NCI-H1105 (cell line): Measurements from ENCODE around the gene GHRL.

Experiments
- DNase-seq: peaks from one replicate; lab custom pipeline; 2025; lab: John Stamatoyannopoulos, UW

GHRL gene

GRCh38 chr3:10292505-10293419 is at the start of gene GHRL:
GHRL (minus strand) TSS chr3:10292947; CDS start chr3:10290180, 2,767 bp downstream.
- DNase-seq: no peak

DNA sequence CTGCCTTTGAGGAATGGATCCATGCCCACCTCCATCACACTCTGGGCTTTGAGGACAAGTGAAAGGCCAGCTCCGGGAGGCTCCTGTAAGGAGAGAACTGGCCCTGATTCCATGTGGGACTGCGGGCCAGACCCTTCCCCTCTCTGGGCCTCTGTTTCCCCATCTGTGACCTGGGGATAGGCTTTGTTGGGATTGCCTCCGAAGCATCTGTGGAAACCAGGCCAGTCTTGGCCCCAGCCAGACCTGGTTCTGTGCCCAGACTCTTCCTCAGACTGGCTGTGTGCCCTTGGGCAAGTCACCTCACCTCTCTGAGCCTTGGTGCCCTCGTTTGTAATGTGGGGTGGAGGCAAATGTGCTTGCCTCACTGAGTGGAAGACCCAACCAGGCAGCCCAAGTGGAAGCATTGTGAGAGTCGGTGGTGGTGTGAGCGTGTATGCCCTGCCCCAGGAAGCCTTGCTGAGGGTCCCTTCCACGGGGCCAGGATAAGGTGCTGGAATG is 49.2 kb upstream of the GHRL start:
- DNase-seq: no peak

DNA sequence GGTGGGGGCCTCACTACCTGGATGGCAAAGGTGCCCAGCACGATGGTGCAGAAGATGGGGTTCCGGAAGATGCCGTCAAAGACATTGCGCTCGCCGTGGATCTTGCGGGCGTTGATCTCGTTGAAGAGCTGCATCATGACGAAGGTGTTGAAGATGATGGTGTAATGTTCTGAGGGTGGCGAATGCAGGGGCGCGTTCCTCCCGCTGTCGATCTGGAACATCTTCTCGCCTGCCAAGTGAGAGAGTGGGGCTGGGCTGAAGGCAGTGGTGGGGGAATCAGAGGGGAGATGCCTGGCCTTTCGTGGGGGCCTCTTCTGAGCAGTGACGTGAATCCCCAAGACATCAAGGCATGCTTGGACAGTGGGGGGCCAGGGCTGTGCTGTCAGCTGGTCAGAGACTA is 47.7 kb upstream of the GHRL start:
- no peak for DNase-seq

GRCh38 chr3:10340046-10340445 is 47.3 kb upstream of the GHRL start:
- DNase-seq: no peak

GRCh38 chr3:10339376-10339955 is 46.7 kb upstream of the GHRL start:
- no peak for DNase-seq

- no peak for DNase-seq
Observed at GRCh38 chr3:10338591-10339353, 46.0 kb upstream of the GHRL start.

DNA sequence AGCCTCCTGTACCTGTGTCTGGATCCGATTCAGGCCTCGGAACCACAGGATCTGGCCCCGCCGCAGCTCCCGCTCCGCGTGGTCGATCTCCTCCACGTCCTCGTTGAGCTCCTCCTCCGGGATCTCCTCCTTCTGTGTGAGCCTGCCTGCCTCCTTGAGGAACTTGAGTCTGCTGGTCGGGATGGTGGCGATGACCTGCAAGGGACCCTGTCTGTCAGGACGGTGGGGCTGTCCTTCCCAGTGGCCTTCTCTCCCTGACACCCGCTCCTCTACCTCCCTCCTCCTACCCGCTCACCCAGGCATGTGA is 45.4 kb upstream of the GHRL start:
- no peak for DNase-seq

DNA sequence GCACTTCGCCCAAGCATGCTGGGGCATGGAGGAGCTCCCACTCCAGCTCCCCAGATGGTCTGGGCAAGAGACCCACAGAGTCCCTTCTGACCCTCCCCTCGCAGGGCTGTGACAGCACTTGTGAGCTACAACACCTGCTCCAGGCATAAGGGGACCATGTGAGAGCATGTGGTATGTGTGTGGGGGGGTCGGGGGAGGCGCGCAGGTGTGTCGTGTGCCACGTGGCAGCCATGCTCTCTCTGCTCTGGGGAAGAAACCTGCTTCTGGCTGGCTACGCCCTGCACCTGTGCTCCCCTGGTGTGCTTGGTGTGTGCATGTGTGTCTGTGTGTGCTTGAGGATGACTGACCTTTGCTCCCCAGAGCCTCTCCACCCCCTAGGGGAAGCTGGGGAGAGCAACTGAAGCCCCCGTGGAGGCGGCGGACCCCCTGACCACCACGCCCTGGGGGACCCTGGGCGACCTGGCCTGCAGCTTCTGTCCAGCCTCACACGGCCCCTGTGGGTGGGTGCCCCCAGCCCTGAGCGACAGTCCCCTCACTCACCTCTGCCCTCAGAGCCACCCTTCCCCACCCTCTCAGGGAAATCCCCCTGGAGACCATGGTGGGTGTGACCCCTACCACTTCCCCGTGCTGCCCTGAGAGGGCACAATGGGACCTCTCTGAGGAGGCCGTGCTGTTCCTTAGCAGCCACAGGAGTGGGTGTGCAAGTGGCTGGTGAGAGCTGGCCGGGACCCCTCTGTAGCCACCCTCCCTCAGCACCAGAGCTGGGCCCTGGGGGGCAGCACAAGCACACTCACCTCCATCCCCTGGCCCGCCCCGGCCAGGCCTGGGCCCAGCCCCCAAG is 44.8 kb upstream of the GHRL start:
- peak; percentile 62 for DNase-seq

- no peak for DNase-seq
Observed at GRCh38 chr3:10336761-10337160, 44.0 kb upstream of the GHRL start.

DNA sequence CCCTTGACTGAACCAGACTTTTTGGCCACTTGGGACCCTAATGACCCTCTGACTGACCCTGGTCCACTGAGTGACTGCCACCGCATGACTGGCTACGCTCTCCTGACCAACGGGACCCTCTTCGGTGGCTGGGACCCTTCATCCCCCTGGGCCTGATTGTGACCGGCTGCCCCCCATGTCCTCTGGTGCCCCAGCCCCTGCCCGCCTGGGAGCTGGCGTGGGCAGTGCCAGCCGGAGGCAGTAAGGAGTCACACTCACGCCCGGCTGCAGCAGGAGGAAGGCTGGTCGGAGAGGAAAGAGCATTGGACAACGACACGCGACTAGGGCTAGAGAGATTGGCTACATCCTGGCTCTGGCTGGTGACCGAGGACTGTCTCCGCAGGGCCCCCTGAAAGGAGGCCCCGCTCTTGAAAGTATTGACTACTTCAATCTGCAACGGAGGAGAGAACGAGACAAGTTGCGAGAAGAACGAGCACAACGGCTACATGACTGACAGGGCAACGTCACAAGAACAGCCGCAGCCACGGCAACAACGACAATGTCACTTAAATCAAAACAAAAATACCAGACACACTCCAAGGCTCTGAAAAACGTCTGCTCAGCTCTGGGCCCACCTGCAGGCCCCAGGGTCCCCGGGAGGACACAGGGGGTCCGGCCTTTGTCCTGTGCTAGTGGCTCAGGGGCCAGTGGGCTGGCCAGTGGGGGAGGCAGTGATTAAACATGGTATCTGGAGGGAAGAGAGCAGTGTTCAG is 43.3 kb upstream of the GHRL start:
- no peak for DNase-seq

- DNase-seq: no peak
Observed at GRCh38 chr3:10335190-10335738, 42.5 kb upstream of the GHRL start.

DNA sequence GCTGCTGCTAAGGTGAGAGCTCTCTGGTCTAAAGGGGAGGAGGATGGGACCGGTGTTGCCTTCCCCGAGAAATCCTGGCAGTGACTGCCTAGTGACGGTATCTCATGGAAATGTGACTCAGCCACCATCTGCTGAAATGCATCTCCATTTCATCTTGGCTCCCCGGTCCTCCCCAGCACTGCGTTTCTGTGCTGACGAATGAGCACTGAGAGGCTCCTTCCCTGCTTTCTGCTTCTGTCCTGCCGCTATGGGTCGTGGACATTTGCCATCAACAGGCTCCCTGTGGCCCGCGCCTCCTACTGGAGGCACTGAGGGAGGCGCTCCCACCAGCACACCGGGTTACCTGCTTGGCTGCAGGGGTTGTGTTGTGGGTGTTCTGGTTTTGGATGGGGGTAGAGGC is 41.7 kb upstream of the GHRL start:
- no peak for DNase-seq

- DNase-seq: no peak
Observed at GRCh38 chr3:10334042-10334441, 41.3 kb upstream of the GHRL start.

DNA sequence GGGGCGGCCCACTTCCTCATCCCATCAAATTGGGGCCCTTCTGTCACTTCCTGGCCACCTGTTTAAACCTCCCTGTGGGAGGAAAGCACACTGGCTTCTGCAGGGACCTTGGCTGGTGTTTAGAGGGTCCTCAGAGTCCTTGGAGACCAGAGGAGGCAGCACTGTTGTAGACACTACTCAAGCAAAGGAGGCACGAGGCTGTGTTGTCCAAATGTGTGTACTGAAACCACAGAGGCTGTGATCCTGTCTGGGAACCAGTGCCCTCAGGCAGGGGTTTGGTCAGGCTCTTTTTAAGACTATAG is 40.6 kb upstream of the GHRL start:
- no peak for DNase-seq

GRCh38 chr3:10332481-10333348 is 40.0 kb upstream of the GHRL start:
- DNase-seq: no peak

DNA sequence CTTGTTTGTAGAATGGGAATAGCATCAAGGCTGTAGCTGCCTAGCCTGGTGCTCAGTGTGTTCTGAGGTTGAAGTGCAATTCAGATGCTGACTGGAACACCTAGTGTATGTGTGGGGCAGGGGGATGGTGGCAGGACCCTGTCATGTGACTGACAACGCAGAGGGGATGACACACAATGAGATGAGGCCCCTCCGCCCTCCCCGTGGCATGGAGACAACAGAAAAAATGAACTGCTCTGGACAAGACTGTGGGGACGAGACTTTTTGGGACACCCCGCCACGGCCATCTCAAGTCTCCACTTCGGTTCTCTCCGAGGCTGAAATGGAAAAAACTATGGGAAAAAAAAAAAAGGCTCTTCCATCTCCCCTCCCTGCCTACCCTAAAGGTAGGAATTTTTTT is 38.6 kb upstream of the GHRL start:
- DNase-seq: no peak

- no peak for DNase-seq
Observed at GRCh38 chr3:10330319-10330718, 37.6 kb upstream of the GHRL start.

GRCh38 chr3:10329495-10330015 is 36.8 kb upstream of the GHRL start:
- DNase-seq: no peak

DNA sequence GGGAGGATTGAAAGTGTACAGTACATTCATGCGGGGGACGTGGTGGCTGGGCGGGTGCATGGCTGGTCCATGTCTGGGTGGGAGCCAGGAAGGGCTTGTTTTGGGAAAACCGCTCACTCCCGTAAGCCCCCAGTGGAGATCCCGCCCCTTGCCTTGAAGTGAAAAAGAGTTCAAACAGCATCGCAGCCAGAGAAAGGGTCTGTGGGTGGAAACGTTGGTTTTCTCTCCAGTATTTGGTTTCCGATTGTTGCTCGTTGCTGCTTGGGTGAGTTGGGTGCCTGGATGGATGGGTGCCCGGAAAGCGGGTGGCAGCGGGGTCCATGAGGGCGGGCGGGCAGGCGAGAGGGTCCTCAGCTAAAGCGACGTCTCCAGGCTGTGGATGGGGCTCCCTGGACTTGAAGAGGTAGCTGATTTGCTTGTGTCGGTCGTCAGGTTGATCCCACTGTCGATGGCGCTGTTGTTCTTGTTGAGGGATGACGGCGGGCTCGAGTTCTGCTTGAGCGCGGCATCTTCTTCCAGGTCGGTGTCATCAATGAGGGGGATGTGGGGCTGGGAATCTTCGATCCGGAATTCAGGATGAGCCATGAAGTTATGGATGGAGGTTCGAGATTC is 35.8 kb upstream of the GHRL start:
- DNase-seq: no peak
